Activated naive CD4-positive, alpha-beta T cell treated with anti-CD3 and anti-CD28 coated beads, Interleukin-2, amount 50 U/mL, for 72 hours (primary cell): ENCODE measurements around the gene ITPR1. TPM values are rescaled to one million over a fixed set of nuclear protein-coding genes. Genes with fewer than 3 reads are reported as not detected.

Source experiments
- ATAC-seq, 2 donors: fragments of 150-1000 bp; cut with Tn5 transposase; 2 replicates each; pipeline ENCODE4 v1.10.0; 2021; ENCODE audit warnings: mild to moderate bottlenecking in 2 of 2, moderate library complexity in 2 of 2
- DNase-seq, 2 donors: peaks; one replicate each; pipeline ENCODE4 v3.0.0; 2021 to 2022; ENCODE audit warnings: low spot score in 2 of 2
- H3K27ac Mint-ChIP-seq, 2 donors: one replicate each; pipeline ENCODE4 v1.8.0; 2022; ENCODE audit warnings: mild to moderate bottlenecking in 2 of 2, mixed read lengths in 2 of 2
- H3K36me3 Mint-ChIP-seq, 2 donors: one replicate each; pipeline ENCODE4 v1.8.0; 2022; ENCODE audit warnings: mixed read lengths in 2 of 2
- H3K9me3 Mint-ChIP-seq, 2 donors: one replicate each; pipeline ENCODE4 v1.8.0; 2022; ENCODE audit warnings: mixed read lengths in 2 of 2
- total RNA-seq, 2 donors: library from RNA; stranded (reverse); gene quantifications; one replicate each; pipeline ENCODE4 v1.2.3, GENCODE V29; 2022

Gene ITPR1
- total RNA-seq, 2 donors from 2014 or later, result 40.0 to 70.7 TPM

DNA sequence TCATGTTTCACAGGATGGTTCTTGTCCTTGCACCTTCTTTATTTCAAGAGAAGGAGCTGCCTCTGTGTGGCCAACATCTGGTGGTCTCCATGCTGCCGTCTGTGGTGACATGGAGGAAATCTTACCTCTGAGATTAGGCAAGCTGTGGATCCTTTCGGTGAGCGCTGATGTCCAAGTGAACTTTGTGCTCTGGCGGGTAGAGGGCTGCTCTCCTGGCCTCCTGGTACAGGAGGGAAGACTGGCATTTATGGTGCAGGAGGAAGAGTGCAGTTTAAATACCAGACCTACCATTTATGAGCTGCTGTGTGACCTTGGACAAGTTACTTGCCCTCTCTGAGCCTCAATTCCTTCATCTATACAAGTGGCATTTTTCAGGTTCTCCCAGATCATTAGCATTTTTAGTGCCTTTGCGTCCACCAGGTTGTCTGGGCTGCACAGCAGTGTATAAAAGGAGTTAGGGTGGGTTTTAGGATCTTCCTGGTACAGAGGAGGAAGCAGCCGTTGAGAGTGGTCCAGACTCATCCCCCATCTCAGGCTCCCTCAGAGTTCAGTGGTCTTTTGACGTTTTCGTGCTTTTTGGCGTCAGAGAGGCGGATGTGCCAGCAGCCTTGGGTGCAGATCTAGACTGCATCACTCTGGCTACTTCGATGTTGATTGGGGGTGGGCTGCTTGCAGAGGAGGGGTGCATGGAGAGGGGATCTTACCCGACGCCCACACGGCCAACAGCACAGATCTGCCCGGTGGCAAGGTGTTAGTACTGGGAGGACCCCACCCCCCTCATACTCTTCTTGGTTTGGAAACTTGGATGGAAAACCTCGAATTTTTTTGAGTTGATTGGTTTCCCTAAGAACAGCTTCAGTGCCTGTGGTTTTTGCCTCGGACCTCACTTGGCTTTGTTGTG lies 162.2 kb downstream of the ITPR1 start:
- ATAC-seq, result no peak
- H3K36me3 Mint-ChIP-seq, result no peaks in the 10 kb centered on the region
- H3K27ac Mint-ChIP-seq, result no peak overlapping the region
- H3K9me3 Mint-ChIP-seq, result no peaks in the 10 kb centered on the region
- no peak for DNase-seq

- DNase-seq, result no peak
- Mint-ChIP-seq H3K9me3 (no peaks in the 10 kb centered on the region), H3K36me3 (no peaks in the 10 kb centered on the region), H3K27ac (no peak overlapping the region)
- ATAC-seq, result no peak
Observed at GRCh38 chr3:4656059-4656458, 162.9 kb downstream of the ITPR1 start.

- H3K36me3 Mint-ChIP-seq, result no peaks in the 10 kb centered on the region
- no peaks in the 10 kb centered on the region for H3K9me3 Mint-ChIP-seq
- no peak for ATAC-seq
- no peak overlapping the region for H3K27ac Mint-ChIP-seq
- DNase-seq, result no peak
Observed at GRCh38 chr3:4656626-4657328, 163.6 kb downstream of the ITPR1 start.

DNA sequence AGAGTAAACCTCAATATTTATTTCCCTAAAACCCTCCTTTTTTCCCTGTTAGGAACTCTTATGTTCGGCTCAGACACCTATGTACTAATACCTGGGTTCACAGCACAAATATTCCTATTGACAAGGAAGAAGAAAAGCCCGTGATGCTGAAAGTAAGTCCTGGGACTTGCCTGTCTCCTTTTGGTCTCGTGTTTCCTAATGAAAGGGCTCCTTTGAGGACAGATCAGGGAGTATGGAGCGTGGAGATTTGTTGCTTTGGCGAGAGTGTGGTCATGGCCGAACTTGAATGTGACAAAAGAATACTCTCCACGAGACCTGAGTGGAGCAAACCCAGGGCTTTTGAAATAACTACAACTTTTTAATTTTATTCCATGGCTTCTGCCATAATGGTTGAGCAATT lies 167.8 kb downstream of the ITPR1 start:
- no peak for ATAC-seq
- no peaks in the 10 kb centered on the region for H3K36me3 Mint-ChIP-seq
- DNase-seq, result no peak
- H3K27ac Mint-ChIP-seq, result no peak overlapping the region
- no peaks in the 10 kb centered on the region for H3K9me3 Mint-ChIP-seq

GRCh38 chr3:4664412-4664811 lies 171.3 kb downstream of the ITPR1 start:
- Mint-ChIP-seq H3K9me3 (no peaks in the 10 kb centered on the region), H3K27ac (no peak overlapping the region), H3K36me3 (peaks cover 0 to 9% of the 10 kb centered on the region in 2 donors)
- DNase-seq (no peak), ATAC-seq (no peak)

- Mint-ChIP-seq H3K9me3 (no peaks in the 10 kb centered on the region), H3K36me3 (peaks cover 0 to 14% of the 10 kb centered on the region in 2 donors), H3K27ac (no peak overlapping the region)
- no peak for DNase-seq
- no peak for ATAC-seq
Observed at GRCh38 chr3:4665197-4665596, 172.0 kb downstream of the ITPR1 start.

DNA sequence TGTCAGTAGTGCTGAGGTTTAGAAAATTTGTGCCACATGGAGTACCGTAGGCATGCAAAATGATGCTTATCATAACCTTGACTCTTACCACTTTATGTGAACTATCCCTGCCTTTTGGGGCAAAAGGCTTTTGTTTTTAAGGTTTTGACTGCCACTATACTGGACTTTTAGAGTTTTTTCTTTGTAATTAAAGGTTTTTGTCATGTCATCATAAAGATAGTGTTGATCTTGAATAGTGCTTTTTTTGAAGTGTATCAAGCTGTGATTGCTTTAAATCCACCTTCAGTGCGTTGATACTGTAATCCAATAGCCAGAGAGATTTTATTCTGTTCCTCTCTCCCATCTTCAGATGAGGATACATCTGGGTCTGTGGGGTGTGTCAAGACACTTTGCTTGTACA lies 172.9 kb downstream of the ITPR1 start:
- Mint-ChIP-seq H3K36me3 (peaks cover 0 to 14% of the 10 kb centered on the region in 2 donors), H3K9me3 (no peaks in the 10 kb centered on the region), H3K27ac (no peak overlapping the region)
- ATAC-seq (no peak), DNase-seq (no peak)

DNA sequence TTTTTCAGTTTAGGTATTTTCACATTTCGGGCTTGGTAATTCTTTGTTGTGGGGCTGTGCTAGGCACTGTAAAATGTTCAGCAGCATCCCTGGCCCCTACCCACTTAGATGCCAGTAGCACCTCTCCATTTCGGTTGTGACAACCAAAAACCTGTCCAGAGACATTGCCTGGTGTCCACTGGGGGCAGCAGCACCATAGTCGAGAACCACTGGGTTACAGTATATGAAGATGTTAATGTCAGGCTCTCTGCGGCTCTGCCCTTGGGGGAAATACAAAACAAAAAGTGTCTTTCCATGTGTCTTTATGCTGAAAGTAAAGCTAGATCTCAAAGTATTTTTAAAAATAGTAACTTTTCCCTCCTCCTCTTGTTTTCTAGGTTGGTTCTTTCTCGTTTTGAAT lies 177.2 kb downstream of the ITPR1 start:
- DNase-seq (no peak), ATAC-seq (no peak)
- H3K27ac Mint-ChIP-seq, result peak overlapping the region in 1 of 2 donors; percentile 61
- no peaks in the 10 kb centered on the region for H3K9me3 Mint-ChIP-seq
- H3K36me3 Mint-ChIP-seq, result peaks cover 0 to 14% of the 10 kb centered on the region in 2 donors

DNA sequence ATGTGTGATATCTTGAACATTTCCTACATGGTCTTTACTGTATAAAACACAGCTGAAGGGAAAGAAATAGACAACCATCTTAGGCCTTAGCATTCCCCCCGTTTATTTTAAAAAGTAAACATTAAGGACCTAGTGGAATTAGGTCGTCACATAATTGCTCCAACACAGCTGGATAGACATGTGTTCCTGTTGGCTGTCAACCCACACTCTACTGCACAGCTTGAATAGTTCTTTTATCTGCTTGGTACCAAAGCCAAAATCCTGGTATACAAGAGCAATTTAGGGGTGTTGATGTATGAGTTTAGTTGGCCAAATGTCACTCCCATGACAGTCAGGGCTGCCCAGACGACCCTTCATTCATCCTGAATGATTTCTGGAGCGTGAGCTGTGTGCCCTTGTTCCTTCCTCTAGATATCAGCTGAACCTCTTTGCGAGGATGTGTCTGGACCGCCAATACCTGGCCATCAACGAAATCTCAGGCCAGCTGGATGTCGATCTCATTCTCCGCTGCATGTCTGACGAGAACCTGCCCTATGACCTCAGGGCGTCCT lies 179.7 kb downstream of the ITPR1 start:
- Mint-ChIP-seq H3K9me3 (no peaks in the 10 kb centered on the region), H3K36me3 (peaks cover 0 to 14% of the 10 kb centered on the region in 2 donors), H3K27ac (no peak overlapping the region)
- ATAC-seq, result no peak
- DNase-seq, result no peak

GRCh38 chr3:4674216-4674615 lies 181.1 kb downstream of the ITPR1 start:
- DNase-seq (no peak), ATAC-seq (no peak)
- Mint-ChIP-seq H3K9me3 (no peaks in the 10 kb centered on the region), H3K27ac (no peak overlapping the region), H3K36me3 (peaks cover 0 to 6% of the 10 kb centered on the region in 2 donors)

DNA sequence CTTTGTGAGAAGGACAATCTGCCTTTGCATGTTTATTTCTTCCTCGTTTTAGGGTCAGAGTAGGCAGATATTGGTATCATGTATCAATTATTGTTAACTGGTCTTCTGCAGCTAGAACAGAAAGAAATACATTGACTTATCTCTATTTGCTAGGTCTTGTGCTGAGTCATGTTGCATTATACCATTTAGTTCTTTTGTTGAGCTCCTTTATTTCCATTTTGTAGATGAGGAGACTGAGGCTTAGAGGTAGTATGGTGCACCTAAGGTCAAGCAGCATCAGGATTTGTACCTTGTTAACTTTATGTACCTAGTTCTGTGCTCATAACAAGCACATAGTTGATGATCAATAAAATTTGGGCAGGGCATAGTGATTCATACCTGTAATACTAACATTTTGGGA lies 182.6 kb downstream of the ITPR1 start:
- Mint-ChIP-seq H3K36me3 (no peaks in the 10 kb centered on the region), H3K9me3 (no peaks in the 10 kb centered on the region), H3K27ac (peak overlapping the region in 1 of 2 donors; percentile 58)
- ATAC-seq (no peak), DNase-seq (no peak)

DNA sequence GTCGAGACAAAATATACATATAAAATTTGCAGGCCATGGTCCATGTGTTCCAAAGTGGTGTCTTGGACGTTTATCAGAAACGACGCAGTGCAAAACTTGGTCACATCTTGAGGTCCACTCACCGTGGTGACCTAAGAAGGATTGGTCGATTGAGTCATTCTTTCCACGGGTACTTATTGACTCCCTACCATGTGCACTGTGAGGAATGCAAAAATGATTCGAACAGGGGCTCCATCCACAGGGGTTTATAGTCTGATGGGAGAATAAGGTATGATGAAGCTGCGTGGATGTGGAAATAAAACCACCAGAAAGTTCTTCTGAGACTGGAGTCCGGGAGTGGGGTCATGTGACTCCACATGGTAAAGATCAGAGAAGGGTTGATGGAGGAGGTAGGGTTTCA lies 185.2 kb downstream of the ITPR1 start:
- Mint-ChIP-seq H3K36me3 (peaks cover 0 to 7% of the 10 kb centered on the region in 2 donors), H3K27ac (peak overlapping the region in 1 of 2 donors; percentile 5), H3K9me3 (no peaks in the 10 kb centered on the region)
- ATAC-seq (peak in 1 of 2 donors; percentile 44), DNase-seq (no peak)

GRCh38 chr3:4680227-4680691 lies 187.1 kb downstream of the ITPR1 start:
- Mint-ChIP-seq H3K27ac (peak overlapping the region in 1 of 2 donors; percentile 7), H3K9me3 (no peaks in the 10 kb centered on the region), H3K36me3 (peaks cover under 1 to 11% of the 10 kb centered on the region in 2 donors)
- DNase-seq (no peak), ATAC-seq (no peak)

DNA sequence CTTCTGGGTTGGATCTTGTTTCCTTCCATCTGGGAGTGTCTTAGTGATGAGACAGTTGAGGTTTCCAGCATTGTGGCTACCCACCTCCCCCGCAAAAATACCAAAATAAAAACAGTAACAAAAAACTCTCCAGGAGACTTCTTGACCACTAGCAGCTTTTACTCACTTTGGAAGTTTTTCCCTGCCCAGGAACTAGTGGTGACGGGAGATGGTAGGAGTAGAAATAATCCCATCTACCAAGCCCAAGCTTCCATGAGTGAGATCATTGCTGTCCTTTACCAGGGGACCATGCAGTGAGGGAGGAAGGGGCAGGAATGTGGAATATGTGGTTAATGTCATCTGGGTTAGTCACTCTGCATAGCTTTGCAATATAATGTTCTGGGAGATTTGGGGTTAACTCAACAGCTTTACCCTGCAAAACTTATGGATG lies 187.7 kb downstream of the ITPR1 start:
- Mint-ChIP-seq H3K36me3 (peaks cover 7 to 11% of the 10 kb centered on the region in 2 donors), H3K27ac (no peak overlapping the region), H3K9me3 (no peaks in the 10 kb centered on the region)
- DNase-seq (no peak), ATAC-seq (no peak)

GRCh38 chr3:4681301-4681700 lies 188.2 kb downstream of the ITPR1 start:
- H3K36me3 Mint-ChIP-seq, result peaks cover 8 to 11% of the 10 kb centered on the region in 2 donors
- no peaks in the 10 kb centered on the region for H3K9me3 Mint-ChIP-seq
- no peak for ATAC-seq

GRCh38 chr3:4684117-4684516 lies 191.0 kb downstream of the ITPR1 start:
- DNase-seq, result no peak
- H3K27ac Mint-ChIP-seq, result no peak overlapping the region
- H3K36me3 Mint-ChIP-seq, result peaks cover 15 to 28% of the 10 kb centered on the region in 2 donors

More at GRCh38 chr3:4681301-4681700, 188.2 kb downstream of the ITPR1 start:
- DNase-seq, result no peak
- no peak overlapping the region for H3K27ac Mint-ChIP-seq

DNA sequence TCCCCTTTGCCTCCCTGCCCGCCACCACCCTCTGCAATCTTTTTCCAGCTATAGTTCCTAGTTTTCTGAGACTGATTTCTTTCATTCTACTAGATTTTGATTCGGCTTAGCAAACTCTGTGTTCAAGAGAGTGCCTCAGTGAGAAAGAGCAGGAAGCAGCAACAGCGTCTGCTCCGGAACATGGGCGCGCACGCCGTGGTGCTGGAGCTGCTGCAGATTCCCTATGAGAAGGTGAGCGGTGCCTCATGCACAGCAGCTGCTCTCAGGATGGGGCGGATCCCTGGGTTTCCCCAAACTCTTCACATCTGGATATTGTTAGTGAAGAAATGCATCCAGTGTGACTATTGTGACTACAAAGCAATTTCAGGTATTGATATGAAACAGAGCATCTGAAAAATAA lies 191.8 kb downstream of the ITPR1 start:
- Mint-ChIP-seq H3K36me3 (peaks cover 23 to 36% of the 10 kb centered on the region in 2 donors), H3K27ac (no peak overlapping the region), H3K9me3 (no peaks in the 10 kb centered on the region)
- no peak for ATAC-seq
- no peak for DNase-seq

More at GRCh38 chr3:4684117-4684516, 191.0 kb downstream of the ITPR1 start:
- no peak for ATAC-seq
- H3K9me3 Mint-ChIP-seq, result no peaks in the 10 kb centered on the region
